NCI-H2227 (cell line): ENCODE data around the gene TTLL13.
"Not testable (repeated sequence)": the region's sequence is repeated elsewhere in the genome, so short reads cannot be mapped to it uniquely, and the experiment has no call there.

Experiments
- DNase-seq: peaks from one replicate; lab custom pipeline; 2025; ENCODE audit not compliant: unreplicated experiment; lab: John Stamatoyannopoulos, UW

Gene TTLL13

GRCh38 chr15:90280743-90281142 is 31.4 kb downstream of the TTLL13 start:
- not testable (repeated sequence) for DNase-seq

- DNase-seq, result not testable (repeated sequence)
These were observed 32.3 kb downstream of the TTLL13 start for GRCh38 chr15:90281637-90282036.

- DNase-seq, result no peak
These were observed 37.3 kb downstream of the TTLL13 start for GRCh38 chr15:90286678-90287077.

- DNase-seq, result no peak
These were observed 37.7 kb downstream of the TTLL13 start for GRCh38 chr15:90287101-90287500.

GRCh38 chr15:90287946-90288345 is 38.6 kb downstream of the TTLL13 start:
- DNase-seq, result no peak

GRCh38 chr15:90291679-90292356 is 42.5 kb downstream of the TTLL13 start:
- DNase-seq, result peak; percentile 6

GRCh38 chr15:90293040-90293810 is 43.9 kb downstream of the TTLL13 start:
- peak; percentile 64 for DNase-seq

GRCh38 chr15:90294159-90294558 is 44.8 kb downstream of the TTLL13 start:
- no peak for DNase-seq

- DNase-seq, result peak; percentile 10
These were observed 45.4 kb downstream of the TTLL13 start for GRCh38 chr15:90294601-90295269.

- no peak for DNase-seq
These were observed 45.9 kb downstream of the TTLL13 start for GRCh38 chr15:90295270-90295648.

GRCh38 chr15:90296316-90296884 is 47.0 kb downstream of the TTLL13 start:
- not testable (repeated sequence) for DNase-seq

GRCh38 chr15:90297021-90297420 is 47.7 kb downstream of the TTLL13 start:
- DNase-seq, result no peak

- DNase-seq, result no peak
These were observed 51.2 kb downstream of the TTLL13 start for GRCh38 chr15:90300541-90300940.

- peak; percentile 77 for DNase-seq
These were observed 51.8 kb downstream of the TTLL13 start for GRCh38 chr15:90300988-90301706.

GRCh38 chr15:90301707-90302300 is 52.4 kb downstream of the TTLL13 start:
- DNase-seq, result no peak

GRCh38 chr15:90305355-90305754 is 56.0 kb downstream of the TTLL13 start:
- not testable (repeated sequence) for DNase-seq

- DNase-seq, result no peak
These were observed 56.6 kb downstream of the TTLL13 start for GRCh38 chr15:90305932-90306331.

- no peak for DNase-seq
These were observed 57.2 kb downstream of the TTLL13 start for GRCh38 chr15:90306560-90306959.

GRCh38 chr15:90307661-90308060 is 58.3 kb downstream of the TTLL13 start:
- no peak for DNase-seq

GRCh38 chr15:90309020-90309419 is 59.7 kb downstream of the TTLL13 start:
- peak; percentile 35 for DNase-seq
